ENCODE results near the gene OR2F1.

OR2F1 gene

GRCh38 chr7:143936087-143937009 lies 18.3 kb upstream of the OR2F1 start:
- no peak for TF ChIP-seq CTCF (conservative IDR thresholded peaks at IDR 0.05; ENCODE audit: low read depth, low read length)
- DNase-seq (ENCODE audit: low read depth): peak; percentile 87
- H3K4me3 ChIP-seq (ENCODE audit: low read depth, low read length): no peak overlapping the region

GRCh38 chr7:143938379-143939243 lies 16.0 kb upstream of the OR2F1 start:
- no peak overlapping the region for H3K4me3 ChIP-seq (ENCODE audit: low read depth, low read length)
- TF ChIP-seq CTCF (conservative IDR thresholded peaks at IDR 0.05; ENCODE audit: low read depth, low read length): no peak
- no peak for DNase-seq (ENCODE audit: low read depth)

GRCh38 chr7:143945423-143945822 lies 9.2 kb upstream of the OR2F1 start:
- no peak for DNase-seq (ENCODE audit: low read depth)

GRCh38 chr7:143947111-143947510 lies 7.5 kb upstream of the OR2F1 start:
- no peak overlapping the region for H3K4me3 ChIP-seq (ENCODE audit: low read depth, low read length)
- no peak for TF ChIP-seq CTCF (conservative IDR thresholded peaks at IDR 0.05; ENCODE audit: low read depth, low read length)
- DNase-seq (ENCODE audit: low read depth): no peak

More at GRCh38 chr7:143945423-143945822, 9.2 kb upstream of the OR2F1 start:
- no peak for TF ChIP-seq CTCF (conservative IDR thresholded peaks at IDR 0.05; ENCODE audit: low read depth, low read length)
- no peak overlapping the region for H3K4me3 ChIP-seq (ENCODE audit: low read depth, low read length)

- DNase-seq (ENCODE audit: low read depth): no peak
- H3K4me3 ChIP-seq (ENCODE audit: low read depth, low read length): no peak overlapping the region
- TF ChIP-seq CTCF (conservative IDR thresholded peaks at IDR 0.05; ENCODE audit: low read depth, low read length): no peak
Measured at GRCh38 chr7:143948733-143949132, 5.9 kb upstream of the OR2F1 start.

- TF ChIP-seq CTCF (conservative IDR thresholded peaks at IDR 0.05; ENCODE audit: low read depth, low read length): no peak
- H3K4me3 ChIP-seq (ENCODE audit: low read depth, low read length): no peak overlapping the region
- no peak for DNase-seq (ENCODE audit: low read depth)
Measured at GRCh38 chr7:143953421-143953820, 1.2 kb upstream of the OR2F1 start.

Measured in choroid plexus epithelial cell (primary cell).